Keratinocyte (primary cell): ENCODE data around the gene PYGM.

ENCODE experiments used
- CTCF ChIP-seq, 3 experiments: IDR thresholded peaks in 1 of 3; conservative IDR thresholded peaks in 1 of 3; optimal IDR thresholded peaks in 1 of 3; 2 replicates in 2 of 3; 3 replicates in 1 of 3; pipeline versions ENCODE3 to v1.5.1; 2011; ENCODE audit warnings: low read length in 3 of 3, mild to moderate bottlenecking in 3 of 3, moderate library complexity in 2 of 3, control low read depth in 1 of 3, inconsistent platforms in 1 of 3; ENCODE audit not compliant: insufficient read depth in 2 of 3; ENCODE audit errors: extremely low read depth in 1 of 3
- EZH2 ChIP-seq: IDR thresholded peaks from one replicate; pipeline ENCODE4 v1.6.1; 2012; ENCODE audit warnings: inconsistent platforms, mild to moderate bottlenecking, low read length, moderate library complexity

- TF ChIP-seq CTCF (optimal IDR thresholded peaks at IDR 0.05 in 1 of 3, IDR thresholded peaks at IDR 0.05 in 1 of 3, conservative IDR thresholded peaks at IDR 0.05 in 1 of 3; ENCODE audit: extremely low read depth in 1 of 3, insufficient read depth in 2 of 3, low read length in 3 of 3), result peak; percentile 71 to 99 (median 81)
- TF ChIP-seq EZH2, result no peak
Measured at GRCh38 chr11:64723117-64723906, 36.5 kb downstream of the PYGM start, which contains the start of gene NRXN2.
